ENCODE data around the gene CFAP221. TPM values are rescaled to one million over a fixed set of nuclear protein-coding genes. Genes with fewer than 3 reads are reported as not detected.

CFAP221 gene
- total RNA-seq, 1 donor from 2014 or later: 1.8 TPM

DNA sequence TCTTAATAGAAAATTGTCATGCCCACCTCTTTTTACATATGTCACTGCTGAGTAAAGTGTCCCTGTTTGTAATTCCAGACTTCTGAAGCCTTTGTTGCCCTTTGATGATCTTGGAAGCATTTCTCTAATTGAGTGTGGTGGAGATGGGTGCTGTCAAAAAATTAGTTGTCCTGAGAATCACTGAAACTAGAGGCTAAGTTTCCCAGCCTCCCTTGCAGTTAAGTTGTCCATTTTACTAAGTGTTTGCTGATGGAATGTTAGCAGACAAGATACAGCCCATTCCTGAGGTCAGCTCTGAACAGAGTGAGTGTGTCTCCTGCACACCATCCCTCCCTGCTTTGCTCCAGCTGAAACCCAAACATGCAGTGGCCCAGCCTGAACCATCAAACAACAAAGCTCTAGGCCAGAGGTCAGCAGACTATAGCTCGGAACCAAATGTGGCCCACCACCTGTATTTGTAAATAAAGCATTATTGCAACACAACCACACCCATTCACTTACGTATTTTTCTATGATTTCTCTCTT lies 106.7 kb downstream of the CFAP221 start:
- TF ChIP-seq, protein P1, sequence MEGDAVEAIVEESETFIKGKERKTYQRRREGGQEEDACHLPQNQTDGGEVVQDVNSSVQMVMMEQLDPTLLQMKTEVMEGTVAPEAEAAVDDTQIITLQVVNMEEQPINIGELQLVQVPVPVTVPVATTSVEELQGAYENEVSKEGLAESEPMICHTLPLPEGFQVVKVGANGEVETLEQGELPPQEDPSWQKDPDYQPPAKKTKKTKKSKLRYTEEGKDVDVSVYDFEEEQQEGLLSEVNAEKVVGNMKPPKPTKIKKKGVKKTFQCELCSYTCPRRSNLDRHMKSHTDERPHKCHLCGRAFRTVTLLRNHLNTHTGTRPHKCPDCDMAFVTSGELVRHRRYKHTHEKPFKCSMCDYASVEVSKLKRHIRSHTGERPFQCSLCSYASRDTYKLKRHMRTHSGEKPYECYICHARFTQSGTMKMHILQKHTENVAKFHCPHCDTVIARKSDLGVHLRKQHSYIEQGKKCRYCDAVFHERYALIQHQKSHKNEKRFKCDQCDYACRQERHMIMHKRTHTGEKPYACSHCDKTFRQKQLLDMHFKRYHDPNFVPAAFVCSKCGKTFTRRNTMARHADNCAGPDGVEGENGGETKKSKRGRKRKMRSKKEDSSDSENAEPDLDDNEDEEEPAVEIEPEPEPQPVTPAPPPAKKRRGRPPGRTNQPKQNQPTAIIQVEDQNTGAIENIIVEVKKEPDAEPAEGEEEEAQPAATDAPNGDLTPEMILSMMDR (IDR thresholded peaks at IDR 0.05; ENCODE audit: insufficient read depth, low read length, poor library complexity, severe bottlenecking): no peak
- Histone ChIP-seq H3K27me3 (ENCODE audit: control insufficient read depth, insufficient read depth, low read length) (no peaks in the 10 kb centered on the region), H3K36me3 (ENCODE audit: control insufficient read depth, insufficient read depth, low read length) (no peaks in the 10 kb centered on the region), H3K4me3 (ENCODE audit: low read depth, low read length) (no peak overlapping the region)
- no peak for DNase-seq (ENCODE audit: low read depth)

DNA sequence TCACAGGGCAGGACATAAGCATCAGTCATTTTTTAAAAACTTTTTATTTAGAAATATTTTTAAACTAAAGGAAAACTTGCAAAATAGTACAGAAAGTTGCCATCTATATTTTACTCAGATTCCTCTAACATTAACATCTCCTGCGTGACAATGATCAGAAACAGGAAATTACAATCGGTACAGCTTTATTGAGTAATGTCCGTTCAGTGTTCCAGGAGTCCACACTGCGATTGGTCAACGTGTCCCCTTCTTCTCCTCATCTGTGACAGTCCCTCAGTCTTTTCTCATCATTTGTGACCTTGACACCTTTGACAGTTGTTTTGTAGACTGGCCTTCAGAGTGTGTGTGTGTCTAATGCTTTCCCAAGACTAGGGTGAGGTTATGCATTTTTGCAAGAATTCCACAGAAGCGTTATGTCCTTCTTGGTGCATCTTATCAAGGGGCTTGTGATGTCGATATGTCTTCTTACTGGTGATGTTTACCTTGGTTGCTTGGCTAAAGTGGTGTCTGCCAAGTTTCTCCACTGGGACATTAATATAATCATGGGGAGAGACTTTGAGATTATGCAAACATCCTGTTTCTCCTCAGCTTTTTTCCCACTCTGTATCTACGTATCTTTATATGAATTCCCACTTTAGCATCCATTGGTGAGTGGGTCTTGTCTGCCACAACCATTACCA lies 113.4 kb downstream of the CFAP221 start:
- H3K36me3 ChIP-seq (ENCODE audit: control insufficient read depth, insufficient read depth, low read length): no peaks in the 10 kb centered on the region
- TF ChIP-seq, protein P1 (IDR thresholded peaks at IDR 0.05; ENCODE audit: insufficient read depth, low read length, poor library complexity, severe bottlenecking): no peak
- H3K27me3 ChIP-seq (ENCODE audit: control insufficient read depth, insufficient read depth, low read length): no peaks in the 10 kb centered on the region
- no peak for DNase-seq (ENCODE audit: low read depth)
- H3K4me3 ChIP-seq (ENCODE audit: low read depth, low read length): no peak overlapping the region

DNA sequence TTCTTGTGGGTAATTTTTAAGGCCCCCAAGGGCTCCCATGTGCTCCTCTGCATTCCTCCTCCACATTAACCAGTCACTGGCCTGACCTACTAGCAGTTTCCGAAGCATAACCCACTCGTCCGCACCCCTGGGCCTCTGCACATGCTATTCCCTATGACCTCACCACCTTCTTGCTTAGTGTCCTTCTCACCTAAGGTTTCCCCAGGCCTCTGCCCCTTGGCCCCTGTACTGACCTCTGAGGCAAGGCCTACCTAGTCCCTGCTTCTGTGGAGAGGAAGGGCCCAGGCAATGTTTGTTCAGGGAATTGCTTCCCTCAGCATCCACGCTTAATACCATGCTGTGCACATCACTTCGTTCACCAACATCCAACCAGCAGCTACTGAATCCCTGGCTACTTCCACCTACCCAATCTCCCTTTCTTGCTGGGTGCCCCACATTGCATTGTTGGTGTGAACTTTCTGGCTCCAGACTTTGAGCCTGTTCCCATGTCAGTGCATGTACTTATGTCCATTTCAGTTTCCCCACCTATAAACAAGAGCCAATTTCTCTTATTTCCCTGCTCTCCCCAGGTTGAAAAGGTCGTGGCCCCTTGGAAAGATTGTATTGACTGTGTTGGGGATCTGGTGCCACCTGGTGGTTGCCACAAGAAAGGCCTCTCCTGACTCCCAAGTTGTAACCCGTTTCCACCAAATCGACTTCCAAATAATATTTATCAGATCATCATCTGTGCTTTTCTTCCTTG lies 115.5 kb downstream of the CFAP221 start:
- DNase-seq (ENCODE audit: low read depth): no peak
- Histone ChIP-seq H3K4me3 (ENCODE audit: low read depth, low read length) (no peak overlapping the region), H3K36me3 (ENCODE audit: control insufficient read depth, insufficient read depth, low read length) (no peaks in the 10 kb centered on the region), H3K27me3 (ENCODE audit: control insufficient read depth, insufficient read depth, low read length) (no peaks in the 10 kb centered on the region)
- TF ChIP-seq, protein P1 (IDR thresholded peaks at IDR 0.05; ENCODE audit: insufficient read depth, low read length, poor library complexity, severe bottlenecking): peak; percentile 86

DNA sequence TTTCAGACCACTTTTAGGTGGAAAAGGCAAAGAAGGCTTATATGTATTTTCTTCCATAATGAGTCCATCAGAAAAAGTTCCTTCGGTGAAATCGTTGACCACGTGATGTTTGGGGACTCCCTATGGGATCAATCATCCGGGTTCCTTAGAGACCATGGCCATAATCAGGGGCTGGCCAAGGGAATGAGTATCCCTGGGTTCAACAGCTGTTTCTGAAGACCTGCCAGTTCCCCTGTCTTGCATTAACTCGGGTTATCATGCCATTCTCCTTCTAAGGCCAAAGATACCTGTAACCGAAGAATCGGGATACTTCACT lies 116.1 kb downstream of the CFAP221 start:
- Histone ChIP-seq H3K36me3 (ENCODE audit: control insufficient read depth, insufficient read depth, low read length) (no peaks in the 10 kb centered on the region), H3K4me3 (ENCODE audit: low read depth, low read length) (no peak overlapping the region), H3K27me3 (ENCODE audit: control insufficient read depth, insufficient read depth, low read length) (no peaks in the 10 kb centered on the region)
- TF ChIP-seq, protein P1 (IDR thresholded peaks at IDR 0.05; ENCODE audit: insufficient read depth, low read length, poor library complexity, severe bottlenecking): no peak
- DNase-seq (ENCODE audit: low read depth): no peak

DNA sequence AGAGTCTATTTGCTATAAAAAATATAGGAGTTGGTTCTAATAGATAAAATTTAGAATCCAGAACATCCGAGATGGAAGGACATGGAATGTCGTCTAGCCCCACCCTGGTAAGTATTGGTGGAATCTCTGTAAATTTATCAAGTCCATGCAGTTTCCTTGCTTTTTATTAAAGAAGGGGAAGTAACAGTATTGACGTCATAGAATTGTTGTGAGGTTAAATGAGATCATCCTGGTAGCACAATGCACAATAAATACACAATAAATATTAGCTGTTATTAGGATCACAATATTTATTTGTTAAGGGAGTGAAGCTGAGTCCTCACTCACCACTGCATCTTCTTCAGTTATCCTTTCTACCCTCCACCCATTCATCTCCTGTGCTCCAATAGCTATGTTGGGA lies 118.0 kb downstream of the CFAP221 start:
- TF ChIP-seq, protein P1 (IDR thresholded peaks at IDR 0.05; ENCODE audit: insufficient read depth, low read length, poor library complexity, severe bottlenecking): no peak
- DNase-seq (ENCODE audit: low read depth): no peak
- Histone ChIP-seq H3K36me3 (ENCODE audit: control insufficient read depth, insufficient read depth, low read length) (no peaks in the 10 kb centered on the region), H3K4me3 (ENCODE audit: low read depth, low read length) (no peak overlapping the region), H3K27me3 (ENCODE audit: control insufficient read depth, insufficient read depth, low read length) (no peaks in the 10 kb centered on the region)

Data from kidney epithelial cell (primary cell).